Measurements from ENCODE around the gene SINHCAF.
A peak's percentile ranks its signal among the peaks of the same experiment; 100 is the strongest.
"Not testable (repeated sequence)": the region's sequence is repeated elsewhere in the genome, so short reads cannot be mapped to it uniquely, and the experiment has no call there.

The SINHCAF gene

GRCh38 chr12:31325877-31326631 is at the start of gene SINHCAF:
TSS of gene SINHCAF (minus strand) at chr12:31326150. CDS start at chr12:31298204, 27,946 bp downstream.
- peak; percentile 97 for DNase-seq

GRCh38 chr12:31375422-31375821 is 49.5 kb upstream of the SINHCAF start:
- DNase-seq = not testable (repeated sequence)

GRCh38 chr12:31371256-31371620 is 45.3 kb upstream of the SINHCAF start:
- DNase-seq = no peak

GRCh38 chr12:31370531-31371255 is 44.7 kb upstream of the SINHCAF start:
- no peak for DNase-seq

- DNase-seq = no peak
These were observed 44.0 kb upstream of the SINHCAF start for GRCh38 chr12:31369712-31370521.

- DNase-seq = no peak
These were observed 42.9 kb upstream of the SINHCAF start for GRCh38 chr12:31368666-31369361.

GRCh38 chr12:31366104-31366621 is 40.2 kb upstream of the SINHCAF start:
- no peak for DNase-seq

- DNase-seq = no peak
These were observed 37.9 kb upstream of the SINHCAF start for GRCh38 chr12:31363831-31364230.

- DNase-seq = no peak
These were observed 37.5 kb upstream of the SINHCAF start for GRCh38 chr12:31363416-31363809.

- no peak for DNase-seq
These were observed 36.9 kb upstream of the SINHCAF start for GRCh38 chr12:31362759-31363415.

GRCh38 chr12:31362115-31362758 is 36.3 kb upstream of the SINHCAF start:
- DNase-seq = no peak

- no peak for DNase-seq
These were observed 35.8 kb upstream of the SINHCAF start for GRCh38 chr12:31361730-31362114.

GRCh38 chr12:31355747-31356107 is 29.8 kb upstream of the SINHCAF start:
- no peak for DNase-seq

- DNase-seq = no peak
These were observed 28.1 kb upstream of the SINHCAF start for GRCh38 chr12:31353750-31354708.

- DNase-seq = no peak
These were observed 20.3 kb upstream of the SINHCAF start for GRCh38 chr12:31346267-31346666.

- no peak for DNase-seq
These were observed 17.2 kb upstream of the SINHCAF start for GRCh38 chr12:31343139-31343538.

- no peak for DNase-seq
These were observed 16.3 kb upstream of the SINHCAF start for GRCh38 chr12:31342286-31342685.

GRCh38 chr12:31339831-31340622 is 14.1 kb upstream of the SINHCAF start:
- no peak for DNase-seq

- DNase-seq = no peak
These were observed 12.0 kb upstream of the SINHCAF start for GRCh38 chr12:31337952-31338351.

GRCh38 chr12:31331242-31331641 is 5.3 kb upstream of the SINHCAF start:
- DNase-seq = no peak
